DMS114 treated with DMSO at 0.1 percent for 48 hours (cell line): Measurements from ENCODE around the gene CAB39L.
A peak's percentile ranks its signal among the peaks of the same experiment; 100 is the strongest.

ENCODE experiments used
- DNase-seq: peaks from one replicate; lab custom pipeline; 2025; ENCODE audit not compliant: unreplicated experiment; lab: John Stamatoyannopoulos, UW

CAB39L gene

DNA sequence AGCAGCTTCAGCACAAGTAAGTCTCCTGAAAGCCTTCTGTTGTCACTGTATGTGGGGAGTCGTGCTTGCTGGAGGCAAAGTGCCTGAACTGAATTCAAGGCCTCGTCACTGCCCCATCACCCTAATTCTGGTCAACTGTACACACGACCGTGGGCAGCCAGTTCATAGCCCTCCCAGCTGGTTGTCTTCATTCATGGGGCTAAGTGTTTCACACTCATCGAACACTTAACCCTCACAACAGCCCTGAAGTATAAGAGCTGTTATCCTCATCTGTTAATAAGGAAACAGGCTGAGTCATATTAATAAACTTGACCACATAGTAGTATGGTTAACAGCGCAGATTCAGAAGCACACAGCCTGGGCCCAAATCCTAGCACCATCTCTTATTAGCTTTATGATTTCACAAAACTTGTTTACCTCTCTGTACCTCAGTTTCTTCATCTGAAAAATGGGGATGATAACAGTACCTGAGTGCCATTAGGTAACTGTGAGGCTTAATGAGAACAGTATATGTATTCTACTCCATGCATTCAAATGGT is 129.5 kb downstream of the CAB39L start:
- DNase-seq, result no peak

DNA sequence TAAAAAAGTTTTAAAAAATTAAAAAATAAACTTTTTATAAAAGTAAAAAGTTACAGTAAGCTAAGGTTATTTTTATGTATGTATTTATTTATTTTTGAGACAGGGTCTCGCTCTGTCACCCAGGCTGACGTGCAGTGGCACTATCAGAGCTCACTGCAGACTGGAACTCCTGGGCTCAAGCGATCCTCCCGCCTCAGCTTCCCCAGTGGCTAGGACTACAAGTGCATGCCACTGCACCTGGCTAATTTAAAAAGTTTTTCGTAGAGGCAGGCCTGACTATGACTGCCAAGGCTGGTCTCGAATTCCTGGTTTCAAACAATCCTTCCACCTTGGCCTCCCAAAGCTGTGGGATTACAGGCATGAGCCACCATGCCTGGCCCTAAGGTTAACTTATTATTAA is 132.0 kb downstream of the CAB39L start:
- DNase-seq, result no peak

DNA sequence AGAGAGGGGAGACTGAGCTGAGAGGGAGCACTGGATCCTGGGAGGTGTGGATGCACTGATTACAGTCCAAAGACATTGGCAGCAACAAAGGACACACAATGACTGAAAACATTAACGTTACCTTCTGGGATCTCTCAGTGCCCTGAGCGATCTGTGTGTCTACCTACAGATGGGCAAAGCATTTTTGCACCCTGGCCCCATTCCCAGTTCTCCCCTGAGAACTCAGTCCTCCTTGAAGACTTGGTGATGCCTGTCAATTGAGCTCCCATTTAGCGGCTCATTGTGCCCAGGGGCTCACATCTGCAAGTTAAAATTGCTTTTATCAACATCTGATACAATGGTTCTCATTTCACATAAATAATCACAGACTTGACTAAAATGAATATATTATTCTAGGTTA is 133.6 kb downstream of the CAB39L start:
- DNase-seq, result no peak

DNA sequence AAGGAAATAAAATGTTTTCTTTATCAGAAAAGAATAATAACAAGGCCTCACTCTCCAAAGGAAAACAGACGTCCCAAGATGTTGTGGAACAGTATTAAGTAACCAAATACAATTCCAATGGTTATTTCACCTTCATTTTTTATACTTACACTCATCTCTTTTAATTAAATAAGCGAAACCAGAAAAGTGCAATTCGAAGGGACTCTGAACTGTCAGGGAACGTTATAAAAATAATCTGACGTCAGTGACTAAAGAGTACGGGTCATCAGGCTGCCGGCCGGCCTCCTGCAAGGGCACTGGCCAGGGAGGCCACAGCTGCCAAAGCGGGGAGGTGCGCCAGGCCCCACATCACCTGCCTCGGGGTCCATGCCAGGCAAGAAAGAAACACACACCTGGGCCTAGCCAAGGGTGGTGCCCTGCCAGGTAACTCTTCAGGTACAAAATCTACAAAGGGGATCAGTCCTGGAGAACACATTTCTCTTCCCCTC is 134.9 kb downstream of the CAB39L start:
- DNase-seq, result no peak

DNA sequence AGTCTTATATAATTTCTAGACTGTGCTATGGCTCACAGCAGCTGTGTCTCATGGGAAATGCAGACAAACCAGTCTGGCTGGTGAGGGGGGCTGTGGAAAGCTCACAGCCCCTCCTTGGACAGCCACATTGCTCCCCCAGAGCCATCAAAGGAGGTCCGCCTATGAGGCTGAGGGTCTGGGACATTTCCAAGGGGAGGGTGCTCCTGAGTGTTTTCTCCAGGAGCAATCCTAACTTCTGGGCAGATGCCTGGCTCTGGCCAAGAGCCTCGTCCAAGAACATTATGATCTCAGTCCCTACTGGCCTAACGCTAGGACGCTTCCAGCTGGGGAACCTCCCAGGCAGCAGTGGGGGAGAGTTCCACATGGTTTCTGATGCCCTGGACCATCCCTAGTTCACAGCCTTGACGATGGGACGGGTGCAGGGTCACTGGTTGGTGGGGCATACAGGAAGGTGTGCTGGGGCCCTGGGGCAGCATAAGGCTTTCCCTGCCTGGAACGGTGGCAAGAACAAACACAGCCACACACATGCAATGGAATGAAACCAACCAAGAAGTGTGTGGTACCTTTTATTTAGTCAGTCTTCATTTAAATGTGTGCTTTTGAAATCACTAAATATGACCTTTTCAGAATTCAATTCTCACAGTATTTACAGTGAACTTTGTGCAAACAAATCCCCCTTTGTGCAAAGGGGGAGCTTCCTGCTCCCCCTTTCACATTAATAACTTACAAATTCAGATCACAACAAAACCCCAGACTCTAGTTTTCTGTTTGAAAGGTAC is 135.6 kb downstream of the CAB39L start:
- DNase-seq, result no peak

DNA sequence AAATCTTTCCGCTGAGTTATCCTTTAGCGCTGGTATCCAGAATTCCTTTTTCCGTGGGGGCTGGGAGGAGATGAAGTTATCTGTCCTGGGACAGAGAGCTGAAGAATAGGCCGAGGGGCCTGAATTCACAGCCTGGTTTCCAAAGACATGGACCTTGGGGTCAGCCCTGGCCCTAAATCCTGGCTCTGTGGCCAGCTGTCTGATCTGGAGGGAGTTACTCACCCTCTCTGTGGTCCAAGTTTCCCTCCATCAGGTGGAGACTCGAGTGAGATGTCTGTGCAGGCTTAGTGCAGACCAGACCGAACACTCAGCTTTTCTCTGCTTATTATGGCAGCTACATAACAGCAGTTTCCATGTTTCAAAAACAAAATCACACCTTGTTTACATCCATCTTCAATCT is 136.5 kb downstream of the CAB39L start:
- no peak for DNase-seq

DNA sequence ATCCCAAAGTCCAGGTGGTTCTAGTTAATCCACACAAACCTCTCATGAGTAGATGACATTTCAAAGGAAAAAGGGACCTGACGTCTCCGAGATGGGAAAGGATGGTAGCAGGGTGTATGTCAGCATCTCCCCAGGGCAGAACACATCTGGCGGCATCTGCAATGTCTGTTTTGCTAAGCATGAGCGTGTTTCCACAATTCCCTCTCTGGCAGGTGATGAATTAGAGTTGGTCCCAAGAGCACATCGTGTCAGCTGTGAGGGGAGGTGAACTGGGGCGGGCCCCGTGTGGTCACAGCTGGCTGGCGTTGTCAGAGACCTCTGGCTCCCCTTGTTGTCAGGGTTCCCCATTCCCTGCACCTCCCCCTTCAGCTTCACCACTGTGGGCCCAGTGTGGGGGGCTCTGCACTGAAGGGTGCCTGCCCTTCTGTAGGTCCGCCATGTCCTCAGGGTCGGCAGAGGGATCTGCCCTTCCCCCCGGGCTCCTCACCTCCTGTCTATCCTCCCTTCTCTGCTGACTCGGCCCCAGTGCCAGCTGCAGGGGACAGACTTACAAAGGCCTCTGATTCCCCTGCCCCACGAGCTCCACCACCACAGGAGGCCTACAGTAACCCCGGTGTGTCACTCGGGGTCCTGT is 138.0 kb downstream of the CAB39L start:
- no peak for DNase-seq

DNA sequence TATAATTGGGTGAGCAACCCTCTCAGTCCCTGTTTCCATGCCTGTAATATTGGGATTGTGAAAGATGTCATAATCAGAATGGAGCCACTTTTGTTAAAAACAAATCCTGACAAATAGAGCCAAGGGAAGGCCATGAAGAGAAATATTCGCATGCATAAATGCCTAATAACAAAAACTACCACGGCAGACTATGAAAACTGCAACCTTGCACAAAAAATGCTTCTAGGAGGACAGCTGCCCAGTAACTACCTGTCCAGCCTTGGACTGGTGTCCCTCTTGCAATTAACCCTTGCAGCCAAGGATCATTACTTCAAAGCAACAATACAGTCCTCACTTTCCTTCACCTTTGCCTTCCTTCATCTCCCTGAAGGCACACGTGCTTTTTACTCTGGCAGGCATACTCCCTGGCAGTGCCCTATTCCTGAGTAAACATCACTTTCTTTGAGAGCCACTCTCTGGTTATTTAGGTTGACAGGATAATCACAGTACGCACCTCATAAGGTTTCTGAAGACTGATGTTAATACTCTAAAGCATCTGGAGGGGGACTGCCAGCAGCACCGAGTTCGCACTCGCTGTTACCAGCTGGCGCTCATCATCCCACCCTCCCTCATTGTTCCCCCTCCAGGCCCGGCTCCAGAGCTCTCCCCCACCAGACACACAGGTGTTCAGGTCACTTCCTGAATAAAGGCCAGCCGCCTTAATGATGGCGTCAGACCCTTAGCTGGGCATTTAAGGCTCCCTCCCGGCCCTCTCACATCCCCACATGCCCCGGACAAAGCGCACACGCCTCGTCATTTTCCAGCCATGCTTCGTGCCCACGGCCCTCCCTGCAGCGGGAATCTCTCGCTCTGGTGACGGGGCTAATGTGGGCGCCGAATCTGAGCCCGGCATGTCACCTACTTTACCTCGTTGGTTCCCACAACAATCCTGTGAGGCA is 138.8 kb downstream of the CAB39L start:
- no peak for DNase-seq

DNA sequence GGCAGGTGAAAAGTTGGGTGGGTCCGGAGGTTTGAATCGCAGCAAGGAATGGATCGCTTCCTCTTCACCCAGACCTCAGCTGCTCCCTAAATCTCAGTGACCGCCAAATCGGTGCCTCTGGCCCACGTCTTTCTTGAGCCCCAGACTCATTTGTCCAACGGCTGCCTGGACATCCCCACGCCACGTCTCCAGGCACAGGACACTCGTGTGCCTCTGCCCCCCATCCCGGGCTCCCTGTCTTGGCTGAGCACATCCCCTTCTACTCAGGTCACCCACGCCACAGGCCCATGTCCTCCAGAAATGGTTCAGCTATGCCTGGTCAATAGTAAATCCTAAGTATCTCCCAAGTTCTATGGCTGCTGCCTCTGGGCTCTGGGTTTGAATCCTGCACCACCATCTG is 139.5 kb downstream of the CAB39L start:
- DNase-seq, result no peak

DNA sequence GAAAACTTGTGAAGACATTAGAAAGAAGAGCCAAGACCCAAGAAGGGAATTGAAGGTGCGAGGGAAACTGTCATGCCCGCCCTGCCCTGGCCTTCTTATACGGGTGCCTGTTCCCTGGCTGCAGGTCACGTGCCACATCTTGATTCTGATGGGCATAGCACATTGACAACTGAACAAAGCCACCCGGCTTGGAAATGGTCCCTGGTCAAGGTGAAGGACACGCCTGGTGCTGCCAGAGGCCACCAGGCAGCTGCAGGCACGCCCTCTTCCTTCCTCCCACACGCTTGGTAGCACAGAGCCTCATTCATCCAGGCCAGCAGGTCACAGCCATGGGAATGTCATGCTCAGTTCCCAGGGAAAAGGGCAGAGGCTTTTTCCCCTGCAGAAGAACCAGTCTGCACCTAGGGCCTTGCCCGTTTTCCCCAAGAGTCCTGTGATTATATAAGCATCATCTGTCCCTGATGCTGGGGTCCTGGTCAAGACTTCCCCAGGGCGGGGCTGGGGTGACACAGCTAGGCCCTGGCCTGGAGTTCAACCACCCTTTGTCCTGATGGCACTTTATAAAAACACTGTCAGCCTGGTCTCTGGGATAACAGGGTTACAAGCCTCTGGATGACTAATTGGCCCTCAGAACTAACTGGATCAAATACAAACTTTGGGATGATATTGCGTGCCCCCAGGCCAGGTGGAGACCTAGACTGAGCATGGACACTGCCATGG is 140.2 kb downstream of the CAB39L start:
- DNase-seq, result no peak

DNA sequence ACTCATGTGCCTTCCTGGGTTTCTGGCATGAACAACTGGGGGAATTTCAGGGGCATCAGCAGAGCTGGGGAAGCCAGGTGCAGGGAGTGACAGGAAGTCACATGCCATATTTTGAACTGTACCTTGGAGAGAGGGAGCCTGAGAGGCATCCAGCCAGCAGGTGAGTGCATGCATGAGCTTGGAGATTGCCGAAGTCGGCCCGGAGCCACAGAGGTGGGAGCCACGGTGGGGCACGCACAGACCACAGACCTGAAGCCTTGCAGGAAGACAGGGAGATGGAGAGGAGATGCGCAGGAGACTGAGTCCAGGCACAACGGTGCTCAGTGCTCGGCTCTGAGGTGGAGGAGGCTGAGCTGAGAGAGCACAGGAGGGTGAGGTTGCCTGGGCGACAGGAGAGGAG is 141.0 kb downstream of the CAB39L start:
- no peak for DNase-seq

DNA sequence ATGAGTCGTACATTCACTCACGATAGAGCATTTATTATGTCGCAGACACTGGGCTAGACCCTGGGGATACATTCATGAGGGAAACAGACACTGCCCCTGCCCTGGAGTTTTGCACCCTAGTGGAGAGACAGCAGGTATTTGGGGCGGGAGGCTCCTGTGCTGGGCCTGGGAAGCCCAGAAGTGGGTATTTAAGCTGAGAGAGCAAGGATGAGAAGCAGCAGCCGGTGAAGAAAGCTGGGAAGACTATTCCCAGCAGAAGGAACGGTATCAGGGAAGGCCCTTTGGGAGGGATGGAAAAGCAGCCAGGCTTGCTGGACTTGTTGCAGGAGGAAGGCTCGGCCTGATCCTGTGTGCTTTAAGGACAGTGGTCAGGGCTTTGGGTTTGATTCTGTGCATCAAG is 141.6 kb downstream of the CAB39L start:
- DNase-seq, result no peak

DNA sequence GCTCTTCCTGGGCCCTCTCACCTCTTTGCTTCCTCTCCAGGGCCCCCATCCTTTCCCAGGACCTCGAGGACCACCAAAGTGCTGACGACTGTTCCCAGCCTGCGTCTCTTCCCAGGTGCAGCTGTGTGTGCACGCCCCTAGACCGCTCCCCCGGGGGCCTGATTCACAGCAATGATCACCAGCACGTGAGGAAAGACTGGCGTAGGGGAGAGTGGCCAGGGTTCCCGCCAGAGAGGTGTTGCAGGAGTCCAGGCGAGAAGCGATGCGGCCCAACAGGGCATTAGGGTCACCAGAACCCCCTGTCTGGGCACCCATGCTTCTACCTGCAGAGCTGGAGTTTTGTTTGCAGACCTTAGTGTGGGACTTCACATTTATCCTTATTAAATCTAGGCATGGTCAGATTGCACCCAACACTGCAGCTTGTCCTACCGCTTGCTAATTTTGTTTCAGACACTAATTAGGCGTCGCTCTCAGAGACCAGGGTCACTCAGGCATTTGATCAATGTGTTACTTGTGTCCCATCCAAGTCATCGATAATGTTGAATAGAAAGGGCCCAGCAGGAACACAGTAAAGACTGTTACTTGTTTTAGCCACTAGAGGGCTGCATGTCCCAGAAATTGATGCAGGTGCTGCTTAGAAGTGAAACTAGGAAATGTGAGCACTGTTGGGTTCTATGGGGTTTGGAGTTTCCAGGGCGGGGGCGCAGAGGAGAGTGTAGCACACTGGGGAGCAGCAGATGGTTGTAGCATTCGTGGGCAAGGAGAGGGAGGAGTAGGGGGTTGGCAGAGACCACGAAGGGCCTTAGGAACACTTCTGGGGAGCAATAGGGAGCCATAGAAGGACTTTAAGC is 142.9 kb downstream of the CAB39L start:
- peak; percentile 44 for DNase-seq

DNA sequence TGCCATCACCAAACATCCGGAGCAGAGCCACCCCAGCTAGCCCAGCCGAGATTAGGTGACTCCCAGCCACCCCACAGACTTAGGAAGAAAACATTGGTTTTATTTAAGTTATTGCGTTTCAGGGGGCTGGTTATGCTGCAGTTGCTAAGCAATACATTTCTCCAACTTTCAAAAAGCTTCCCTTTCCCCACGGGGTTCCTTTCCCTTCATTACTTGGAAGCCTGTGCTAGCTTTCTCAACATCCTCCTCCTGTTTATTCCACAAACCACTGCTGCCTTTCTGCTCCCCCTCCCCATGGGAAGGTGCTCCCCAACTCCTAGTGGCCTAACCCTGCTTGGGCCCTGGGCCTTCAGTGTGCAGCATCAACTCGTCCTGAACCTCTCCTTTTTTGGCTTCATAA is 143.6 kb downstream of the CAB39L start:
- no peak for DNase-seq

DNA sequence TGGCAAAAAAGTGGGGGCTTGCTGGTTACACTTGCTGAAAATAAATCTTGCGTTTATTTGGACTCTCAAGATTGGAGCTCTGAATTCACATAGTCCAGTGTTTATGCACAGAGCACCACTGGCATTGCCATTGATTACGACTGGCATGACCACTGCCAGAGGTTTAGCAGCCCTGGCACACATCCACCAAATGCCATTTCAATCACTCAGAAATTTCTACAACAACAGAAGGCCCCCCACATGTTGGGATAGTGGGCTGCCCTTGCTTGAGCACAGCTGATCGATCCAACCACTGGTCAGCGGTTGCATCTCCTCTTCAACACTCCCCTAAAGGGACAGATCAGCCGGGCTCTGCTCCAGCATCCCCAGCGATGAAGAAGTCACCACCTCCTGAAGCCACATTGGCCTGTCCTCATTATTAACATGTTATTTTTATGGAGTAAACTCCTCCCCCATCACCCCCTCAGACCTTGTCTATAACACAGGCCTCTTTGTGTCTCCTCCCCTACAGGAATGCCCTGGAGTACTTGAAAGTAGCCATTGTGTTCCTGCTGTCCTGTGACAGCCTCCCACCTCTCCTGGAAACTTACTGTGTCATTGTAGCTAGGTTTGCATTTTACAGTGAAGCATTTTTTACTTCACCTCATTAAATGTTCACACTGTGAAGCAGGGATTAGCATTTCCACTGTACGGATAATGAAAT is 144.8 kb downstream of the CAB39L start:
- no peak for DNase-seq

DNA sequence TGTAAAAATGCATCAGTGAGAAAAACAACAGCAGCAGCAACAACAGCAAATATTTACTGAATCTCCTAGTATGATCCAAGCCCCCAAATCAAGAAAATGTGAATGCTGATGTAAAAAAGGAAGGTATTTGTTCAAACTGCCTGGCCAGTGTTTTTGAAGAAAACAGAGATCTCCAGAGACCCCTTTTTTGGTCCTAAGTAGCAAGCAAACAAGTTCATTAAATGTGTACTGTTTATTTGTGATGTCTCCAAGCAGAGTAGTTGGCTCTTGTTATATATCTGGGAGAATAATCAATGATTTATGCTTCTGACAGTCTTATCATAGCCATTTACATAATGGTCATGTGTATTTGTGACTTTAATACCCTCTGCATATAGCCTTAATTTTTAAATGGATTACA is 145.4 kb downstream of the CAB39L start:
- DNase-seq, result no peak

DNA sequence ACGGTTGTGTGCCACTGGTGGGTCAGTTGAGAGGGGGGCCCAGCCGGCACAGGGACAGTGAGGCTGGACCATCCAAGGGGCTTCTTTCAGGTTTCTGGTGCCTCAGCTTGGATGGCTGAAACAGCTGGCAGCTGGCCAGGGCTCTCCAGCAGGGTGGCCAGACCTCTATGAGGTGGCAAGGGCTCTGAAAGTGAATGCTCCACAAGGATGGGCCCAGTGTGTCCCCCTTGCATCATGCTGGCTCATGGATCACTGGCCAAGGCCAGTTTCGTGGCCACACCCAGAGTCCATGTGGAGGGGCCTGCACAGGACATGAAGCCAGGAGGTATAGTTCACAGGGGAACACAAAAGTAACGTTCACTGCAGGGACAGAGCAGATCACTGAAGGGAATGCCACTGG is 146.5 kb downstream of the CAB39L start:
- no peak for DNase-seq

DNA sequence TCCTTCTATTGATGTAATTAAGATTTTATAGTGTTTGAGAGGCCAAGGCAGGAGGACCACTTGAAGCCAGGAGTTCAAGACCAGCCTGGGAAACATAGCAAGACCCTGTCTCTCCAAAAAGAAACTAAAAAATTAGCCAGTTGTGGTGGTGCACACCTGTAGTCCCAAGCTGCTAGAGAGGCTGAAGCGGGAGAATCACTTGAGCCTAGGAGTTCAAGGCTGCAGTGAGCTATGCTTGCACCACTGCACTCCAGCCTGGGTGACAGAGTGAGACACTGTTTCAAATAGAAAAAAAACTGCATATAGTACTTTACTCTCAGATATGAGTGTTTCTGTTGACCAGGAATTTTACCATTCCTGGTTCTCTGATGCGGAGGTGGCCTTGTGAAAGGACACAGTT is 147.2 kb downstream of the CAB39L start:
- DNase-seq, result no peak

DNA sequence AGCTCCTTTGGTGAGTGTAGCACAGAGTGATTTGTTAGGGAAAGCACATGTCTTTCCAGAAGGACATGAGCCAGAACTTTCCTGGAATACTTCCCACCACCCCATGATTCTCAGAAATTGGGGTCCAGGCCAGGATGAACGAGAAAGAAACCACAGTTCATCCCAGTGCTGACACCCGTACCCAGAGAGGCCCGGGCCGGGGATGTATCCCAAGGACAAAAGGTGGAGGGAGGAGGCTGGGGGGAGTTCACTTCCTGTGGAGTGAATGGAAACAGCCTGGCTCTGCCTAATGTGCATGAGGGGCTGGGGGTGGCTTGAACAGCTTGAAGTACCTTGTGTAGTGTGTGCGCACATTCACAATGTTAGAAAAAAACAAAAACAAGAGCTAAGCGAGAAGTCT is 148.6 kb downstream of the CAB39L start:
- DNase-seq, result no peak
